Activated CD4-positive, alpha-beta memory T cell treated with anti-CD3 and anti-CD28 coated beads, Interleukin-2, amount 10 ng/mL, durations not matched to agents 7 days and 5 days (primary cell): Measurements from ENCODE around the gene MAK. TPM values are rescaled to one million over a fixed set of nuclear protein-coding genes. Genes with fewer than 3 reads are reported as not detected.

Source experiments
- CTCF ChIA-PET: fragments of 350-600 bp; sonication (Branson Sonifier 250); formaldehyde crosslinking; loops from one replicate; lab custom pipeline; 2021; ENCODE audit warnings: antibody characterized with exemption, inconsistent platforms; lab: Charles Lee
- POLR2A ChIA-PET: fragments of 350-600 bp; sonication (Branson Sonifier 250); formaldehyde crosslinking; loops from one replicate; lab custom pipeline; 2021; ENCODE audit warnings: antibody characterized with exemption; lab: Charles Lee
- DNase-seq: peaks from one replicate; pipeline ENCODE4 v3.0.0-alpha.2; 2020
- H3K27ac Mint-ChIP-seq: one replicate; pipeline ENCODE4 v1.8.0; 2021; ENCODE audit warnings: mild to moderate bottlenecking, mixed read lengths
- H3K27me3 Mint-ChIP-seq: one replicate; pipeline ENCODE4 v1.8.0; 2021; ENCODE audit warnings: mixed read lengths
- H3K36me3 Mint-ChIP-seq: one replicate; pipeline ENCODE4 v1.8.0; 2021; ENCODE audit warnings: low read depth, mixed read lengths
- H3K4me1 Mint-ChIP-seq: one replicate; pipeline ENCODE4 v1.8.0; 2021; ENCODE audit warnings: mixed read lengths
- H3K4me3 Mint-ChIP-seq: one replicate; pipeline ENCODE4 v1.8.0; 2021; ENCODE audit warnings: mild to moderate bottlenecking, mixed read lengths
- H3K9me3 Mint-ChIP-seq: one replicate; pipeline ENCODE4 v1.8.0; 2021; ENCODE audit warnings: mixed read lengths
- total RNA-seq, 2 experiments: library from RNA; stranded (reverse); gene quantifications; one replicate each; pipeline ENCODE4 v1.2.3, GENCODE V29; 2021

The MAK gene
- total RNA-seq, 2 experiments from 2014 or later: 0.15 to 0.35 TPM

DNA sequence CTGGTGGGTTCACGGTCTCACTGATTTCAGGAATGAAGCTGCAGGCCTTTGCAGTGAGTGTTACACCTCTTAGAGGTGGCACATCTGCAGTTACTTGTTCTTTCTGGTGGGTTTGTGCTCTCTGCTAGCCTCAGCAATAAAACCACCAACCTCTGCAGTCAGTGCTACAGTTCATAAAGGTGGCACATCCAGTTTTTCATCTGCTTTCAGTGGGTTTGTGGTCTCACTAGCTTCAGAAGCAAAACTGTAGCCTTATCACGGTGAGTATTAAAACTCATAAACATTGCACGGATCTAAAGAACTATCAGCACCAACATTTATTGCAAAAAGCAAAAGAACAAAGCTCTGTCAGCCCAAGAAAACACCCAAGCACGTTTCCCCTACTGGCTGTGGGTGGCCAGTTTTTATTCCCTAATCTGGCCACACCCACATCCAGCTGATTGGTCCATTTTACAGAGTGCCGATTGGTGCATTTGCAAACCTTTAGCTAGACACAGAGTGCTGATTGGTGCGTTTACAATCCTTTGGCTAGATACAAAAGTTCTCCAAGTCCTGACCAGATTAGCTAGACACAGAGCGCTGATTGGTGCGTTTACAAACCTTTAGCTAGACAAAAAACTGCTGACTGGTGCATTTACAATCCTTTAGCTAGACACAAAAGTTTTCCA lies 118.9 kb downstream of the MAK start:
- H3K4me3 Mint-ChIP-seq: peak overlapping the region; percentile 95
- peak; percentile 59 for DNase-seq
- H3K36me3 Mint-ChIP-seq: peaks cover 17% of the 10 kb centered on the region
- CTCF ChIA-PET: interaction anchor here (0.8 to 3.4 kb wide), 5 partner anchors 12 to 40 kb away, joined by 3 to 12 read pairs (median 3); partner anchors contain the start of genes C6orf52 and PAK1IP1
- H3K27me3 Mint-ChIP-seq: no peaks in the 10 kb centered on the region
- peak overlapping the region; percentile 82 for H3K27ac Mint-ChIP-seq
- POLR2A ChIA-PET: interaction anchor here (0.7 to 5.5 kb wide), 12 partner anchors 9 to 119 kb away, joined by 3 to 86 read pairs (median 5); partner anchors contain the start of genes C6orf52, MAK, PAK1IP1 and TMEM14B
- H3K9me3 Mint-ChIP-seq: peaks cover 7% of the 10 kb centered on the region
- H3K4me1 Mint-ChIP-seq: peaks cover 41% of the 10 kb centered on the region

DNA sequence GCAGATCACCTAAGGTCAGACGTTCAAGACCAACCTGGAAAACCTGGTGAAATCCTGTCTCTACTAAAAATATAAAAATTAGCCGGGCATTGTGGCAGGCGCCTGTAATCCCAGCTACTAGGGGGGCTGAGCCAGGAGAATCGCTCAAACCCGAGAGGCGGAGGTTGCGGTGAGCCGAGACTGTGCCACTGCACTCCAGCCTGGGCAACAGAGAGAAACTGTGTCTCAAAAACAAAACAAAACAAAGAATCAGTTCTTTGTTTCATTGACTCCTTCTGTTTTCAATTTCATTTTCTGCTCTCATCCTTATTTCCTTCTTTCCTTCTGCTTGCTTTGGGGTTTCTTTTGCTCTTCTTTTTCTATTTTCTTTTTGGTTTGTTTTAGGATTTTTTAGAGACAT lies 124.4 kb downstream of the MAK start:
- Mint-ChIP-seq H3K9me3 (peaks cover 3% of the 10 kb centered on the region), H3K27ac (no peak overlapping the region), H3K4me1 (peaks cover 5% of the 10 kb centered on the region), H3K36me3 (peaks cover 13% of the 10 kb centered on the region), H3K4me3 (no peak overlapping the region), H3K27me3 (no peaks in the 10 kb centered on the region)
- DNase-seq: no peak
- ChIA-PET POLR2A (interaction anchor here (1.9 kb wide), 2 partner anchors 12 to 19 kb away, joined by 5 read pairs; partner anchors contain the start of genes C6orf52 and PAK1IP1), CTCF (no interaction called here)

Other genes starting within 250 kb of the MAK start
- 1 to 10 TPM in 1 of 2 experiments, under 1 TPM in 1; 0.88 to 1.6 TPM for gene C6orf52, start 143.9 kb downstream of the MAK start, total RNA-seq
- gene PAK1IP1, start 143.6 kb downstream of the MAK start, total RNA-seq: 10 to 100 TPM; 10.1 to 10.9 TPM
- gene TMEM14C, start 115.5 kb downstream of the MAK start, total RNA-seq: 10 to 100 TPM; 42.4 to 46.5 TPM
- gene TMEM14B, start 90.7 kb downstream of the MAK start, total RNA-seq: 10 to 100 TPM; 81.5 to 83.6 TPM
- gene GCM2, start 43.5 kb upstream of the MAK start, total RNA-seq: not detected
- gene SYCP2L, start 48.5 kb upstream of the MAK start, total RNA-seq: not detected
- not detected for gene ELOVL2, start 205.8 kb upstream of the MAK start, total RNA-seq